Loucy (cell line): ENCODE results near the gene ZNF132.

Experiments
- H2AFZ ChIP-seq: fragments of 200-600 bp; sonication (generic); 2 replicates; pipeline ENCODE4 v1.6.0; 2016; ENCODE audit warnings: antibody characterized with exemption, mild to moderate bottlenecking, low read length, moderate library complexity
- H3F3A ChIP-seq: fragments of 200-600 bp; 2 replicates; pipeline ENCODE4 v1.6.0; 2016; ENCODE audit warnings: antibody characterized with exemption, low read depth, mild to moderate bottlenecking
- H3K27me3 ChIP-seq: fragments of 200-600 bp; sonication (generic); 2 replicates; pipeline ENCODE4 v1.6.1; 2014; ENCODE audit warnings: low read length, mild to moderate bottlenecking; ENCODE audit not compliant: insufficient read depth, poor library complexity, severe bottlenecking
- H3K36me3 ChIP-seq: fragments of 200-600 bp; sonication (generic); 2 replicates; pipeline ENCODE4 v1.6.1; 2016; ENCODE audit warnings: low read length; ENCODE audit not compliant: insufficient read depth
- H3K4me1 ChIP-seq: fragments of 200-600 bp; sonication (generic); 2 replicates; pipeline ENCODE4 v1.5.1; 2014; ENCODE audit warnings: low read length, mild to moderate bottlenecking; ENCODE audit not compliant: insufficient read depth, poor library complexity, severe bottlenecking
- H3K4me2 ChIP-seq: fragments of 200-600 bp; sonication (generic); 2 replicates; pipeline ENCODE4 v1.6.0; 2014; ENCODE audit warnings: antibody characterized with exemption, low read length, low read depth, mild to moderate bottlenecking; ENCODE audit not compliant: poor library complexity, severe bottlenecking
- H3K4me3 ChIP-seq: fragments of 200-600 bp; sonication (generic); 2 replicates; pipeline ENCODE4 v1.5.1; 2014; ENCODE audit warnings: low read length, mild to moderate bottlenecking, mixed read lengths; ENCODE audit not compliant: poor library complexity, severe bottlenecking
- H3K79me2 ChIP-seq: fragments of 200-600 bp; sonication (generic); 2 replicates; pipeline ENCODE4 v1.6.1; 2014; ENCODE audit warnings: low read length; ENCODE audit not compliant: insufficient read depth
- H3K9ac ChIP-seq: fragments of 200-600 bp; sonication (generic); 2 replicates; pipeline ENCODE4 v1.6.0; 2014; ENCODE audit warnings: mild to moderate bottlenecking, low read depth, low read length, moderate library complexity; ENCODE audit not compliant: poor library complexity, severe bottlenecking
- H3K9me2 ChIP-seq: fragments of 200-600 bp; sonication (generic); replicated peaks from 2 replicates; pipeline ENCODE4 v1.6.1; 2016; ENCODE audit warnings: low read depth, low read length, mixed read lengths
- H3K9me3 ChIP-seq: fragments of 200-600 bp; sonication (generic); 2 replicates; pipeline ENCODE4 v1.6.1; 2014; ENCODE audit warnings: mild to moderate bottlenecking, antibody characterized with exemption, low read length, low read depth; ENCODE audit not compliant: insufficient read depth
- H4K20me1 ChIP-seq: fragments of 200-600 bp; sonication (generic); 2 replicates; pipeline ENCODE4 v1.6.0; 2014; ENCODE audit warnings: antibody characterized with exemption, low read length, mild to moderate bottlenecking; ENCODE audit not compliant: insufficient read depth, poor library complexity, severe bottlenecking
- CTCF ChIP-seq: fragments of 200-600 bp; sonication (generic); conservative IDR thresholded peaks from 2 replicates; pipeline ENCODE4 v1.5.1; 2014; ENCODE audit warnings: mild to moderate bottlenecking, antibody characterized with exemption, low read length
- EZH2phosphoT487 ChIP-seq: fragments of 200-600 bp; IDR thresholded peaks from 2 replicates; pipeline ENCODE4 v1.6.1; 2018; ENCODE audit warnings: antibody characterized with exemption, mild to moderate bottlenecking, moderate library complexity, borderline replicate concordance

The ZNF132 gene

GRCh38 chr19:58400916-58401839 is 38.8 kb downstream of the ZNF132 start:
- H3K4me1 ChIP-seq, result peaks cover 12% of the 10 kb centered on the region
- H4K20me1 ChIP-seq, result no peaks in the 10 kb centered on the region

GRCh38 chr19:58400316-58400915 is 39.5 kb downstream of the ZNF132 start:
- Histone ChIP-seq H4K20me1 (no peaks in the 10 kb centered on the region), H3F3A (peaks cover 6% of the 10 kb centered on the region; the same call in 1 of the 2 replicates), H3K4me1 (peaks cover 12% of the 10 kb centered on the region), H3K4me3 (peak overlapping the region; percentile 61), H2AFZ (peak overlapping the region; percentile 66; the same call in 1 of the 2 replicates), H3K9me2 (no peaks in the 10 kb centered on the region), H3K9ac (peak overlapping the region; percentile 49), H3K36me3 (no peaks in the 10 kb centered on the region), H3K4me2 (peak overlapping the region; percentile 68), H3K27me3 (no peaks in the 10 kb centered on the region), H3K9me3 (no peaks in the 10 kb centered on the region), H3K79me2 (no peaks in the 10 kb centered on the region)
- TF ChIP-seq CTCF, result no peak
- TF ChIP-seq EZH2phosphoT487, result no peak

More at GRCh38 chr19:58400916-58401839, 38.8 kb downstream of the ZNF132 start:
- Histone ChIP-seq H3K36me3 (no peaks in the 10 kb centered on the region), H3K27me3 (no peaks in the 10 kb centered on the region), H3K79me2 (no peaks in the 10 kb centered on the region), H3K9ac (peak overlapping the region; percentile 52), H3F3A (peaks cover 6% of the 10 kb centered on the region; the same call in 1 of the 2 replicates), H3K4me3 (peak overlapping the region; percentile 74), H2AFZ (peak overlapping the region; percentile 80), H3K9me2 (no peaks in the 10 kb centered on the region), H3K4me2 (peak overlapping the region; percentile 69), H3K9me3 (no peaks in the 10 kb centered on the region)
- TF ChIP-seq EZH2phosphoT487, result no peak
- no peak for TF ChIP-seq CTCF

DNA sequence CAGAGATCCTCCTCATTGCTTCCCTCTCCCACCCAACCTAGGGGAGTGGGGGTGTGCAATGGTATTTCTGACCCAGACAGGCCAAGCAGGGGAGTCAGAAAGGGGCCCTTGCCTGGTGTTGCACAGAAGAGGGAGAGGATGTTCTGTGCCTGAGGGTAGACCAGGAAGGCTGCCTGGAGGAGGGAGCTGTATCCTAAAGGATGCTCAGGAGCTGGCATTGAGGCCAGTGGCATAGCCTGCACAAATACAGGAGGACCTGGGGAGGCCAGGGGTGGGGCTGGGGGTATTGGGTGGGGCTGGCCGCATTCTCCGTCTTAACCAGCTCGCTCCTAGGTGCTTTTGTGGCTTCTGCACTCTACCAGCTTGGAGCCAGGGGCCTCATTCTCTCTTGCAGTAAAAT is 40.0 kb downstream of the ZNF132 start:
- Histone ChIP-seq H3K4me2 (no peak overlapping the region), H3K9me2 (no peaks in the 10 kb centered on the region), H3K27me3 (no peaks in the 10 kb centered on the region), H3K4me3 (no peak overlapping the region), H3K36me3 (peaks cover 4% of the 10 kb centered on the region; the same call in 1 of the 2 replicates), H3F3A (peaks cover 6% of the 10 kb centered on the region; the same call in 1 of the 2 replicates), H3K9me3 (no peaks in the 10 kb centered on the region), H3K9ac (no peak overlapping the region), H2AFZ (no peak overlapping the region), H3K79me2 (no peaks in the 10 kb centered on the region), H3K4me1 (peaks cover 12% of the 10 kb centered on the region), H4K20me1 (peaks cover 2% of the 10 kb centered on the region)
- no peak for TF ChIP-seq EZH2phosphoT487
- TF ChIP-seq CTCF, result no peak
